Stimulated activated CD4-positive, alpha-beta T cell treated with anti-CD3 and anti-CD28 coated beads, Interleukin-12 subunit alpha, Interleukin-12 subunit beta, amount 100 ng/mL, for 48 hours (primary cell): ENCODE measurements around the gene EMC7.
"Not testable (repeated sequence)": the region's sequence is repeated elsewhere in the genome, so short reads cannot be mapped to it uniquely, and the experiment has no call there.

Source experiments
- DNase-seq, 3 donors: peaks; one replicate each; pipeline ENCODE4 v3.0.0-alpha.2; 2020; ENCODE audit warnings: low read depth in 2 of 3, low spot score in 1 of 3

Gene EMC7

GRCh38 chr15:34101366-34102174 lies at the start of gene EMC7, which contains the start of gene PGBD4:
Gene EMC7 (minus strand): TSS chr15:34101862. CDS start chr15:34101839, 23 bp downstream.
Gene PGBD4 (plus strand): TSS chr15:34102083. CDS start chr15:34102532, 449 bp downstream.
- DNase-seq = peak; percentile 97 to 99 (median 99)

- no peak for DNase-seq
Measured at GRCh38 chr15:34147371-34148140, 45.9 kb upstream of the EMC7 start.

GRCh38 chr15:34133511-34133910 lies 31.8 kb upstream of the EMC7 start:
- no peak for DNase-seq

- DNase-seq = no peak
Measured at GRCh38 chr15:34132881-34133280, 31.2 kb upstream of the EMC7 start.

- no peak for DNase-seq
Measured at GRCh38 chr15:34128898-34129297, 27.2 kb upstream of the EMC7 start.

GRCh38 chr15:34126522-34126921 lies 24.9 kb upstream of the EMC7 start:
- DNase-seq = no peak

GRCh38 chr15:34125945-34126344 lies 24.3 kb upstream of the EMC7 start:
- no peak for DNase-seq

- DNase-seq = no peak
Measured at GRCh38 chr15:34124651-34125050, 23.0 kb upstream of the EMC7 start.

- DNase-seq = no peak
Measured at GRCh38 chr15:34122771-34123183, 21.1 kb upstream of the EMC7 start.

GRCh38 chr15:34121786-34122185 lies 20.1 kb upstream of the EMC7 start:
- not testable (repeated sequence) for DNase-seq

- not testable (repeated sequence) for DNase-seq
Measured at GRCh38 chr15:34120420-34120819, 18.8 kb upstream of the EMC7 start.

- DNase-seq = no peak
Measured at GRCh38 chr15:34119291-34119690, 17.6 kb upstream of the EMC7 start.

GRCh38 chr15:34116620-34117019 lies 15.0 kb upstream of the EMC7 start:
- DNase-seq = no peak

GRCh38 chr15:34114739-34115138 lies 13.1 kb upstream of the EMC7 start:
- DNase-seq = no peak

GRCh38 chr15:34114215-34114614 lies 12.6 kb upstream of the EMC7 start:
- DNase-seq = no peak

GRCh38 chr15:34111488-34111887 lies 9.8 kb upstream of the EMC7 start:
- DNase-seq = no peak

- DNase-seq = no peak
Measured at GRCh38 chr15:34109797-34110663, 8.4 kb upstream of the EMC7 start.

GRCh38 chr15:34107315-34107714 lies 5.7 kb upstream of the EMC7 start:
- no peak for DNase-seq

GRCh38 chr15:34106423-34106822 lies 4.8 kb upstream of the EMC7 start:
- no peak for DNase-seq

GRCh38 chr15:34102175-34102925 lies 688 bp upstream of the EMC7 start:
- DNase-seq = no peak

- DNase-seq = no peak
Measured at GRCh38 chr15:34099914-34100313, 1.7 kb downstream of the EMC7 start.
